ENCODE results near the gene ZNF543. TPM values are rescaled to one million over a fixed set of nuclear protein-coding genes. Genes with fewer than 3 reads are reported as not detected.

Gene ZNF543
- total RNA-seq = 3.1 and 10.0 TPM in 2 replicates

DNA sequence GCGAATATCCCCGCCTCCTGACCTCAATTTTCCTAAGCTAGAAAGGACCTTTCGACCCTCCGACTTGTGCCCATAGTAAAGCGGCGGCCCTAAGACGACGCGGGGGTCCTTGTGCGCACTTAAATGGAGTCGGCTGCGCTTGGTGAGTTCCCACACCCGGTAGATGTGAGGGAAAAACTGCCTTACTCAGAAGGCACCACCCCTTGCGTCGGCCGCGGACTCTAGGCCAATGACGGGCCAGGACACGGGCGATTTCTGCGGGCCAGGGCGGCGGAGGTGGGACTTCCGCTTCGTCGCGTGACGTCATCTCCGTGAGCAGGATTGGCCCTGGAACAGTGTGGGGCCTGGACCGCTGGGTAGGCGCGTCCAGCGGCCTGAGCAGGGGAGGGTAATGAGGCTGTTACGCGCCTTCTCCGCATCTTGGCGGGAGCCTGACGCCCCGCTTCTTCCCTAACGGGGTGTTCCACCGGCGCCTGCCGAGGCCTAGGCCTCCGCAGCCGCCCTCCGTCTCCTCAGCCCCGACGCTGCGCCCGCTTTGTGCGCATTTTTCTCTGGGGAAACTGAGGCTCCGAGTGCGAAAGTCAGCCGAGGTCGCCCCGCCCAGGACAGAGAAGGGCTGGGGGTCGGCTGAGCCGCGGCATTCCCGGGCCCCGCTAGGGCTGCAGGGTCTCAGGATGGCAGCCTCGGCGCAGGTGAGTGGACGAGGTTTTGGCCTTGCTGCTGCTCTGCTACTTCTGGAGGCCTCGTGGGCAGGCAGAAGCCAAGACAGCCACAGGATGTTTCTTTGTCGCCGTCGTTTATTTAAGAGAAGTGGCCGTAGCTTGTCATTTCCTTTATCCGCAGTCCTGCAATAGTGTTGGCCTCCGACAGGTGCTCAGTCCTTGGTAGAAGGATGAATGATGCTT is at the start of gene ZNF543:
TSS of gene ZNF543 (plus strand) at position 293 of the 905 bp plus-strand sequence. CDS start at position 675, 382 bp downstream.

DNA sequence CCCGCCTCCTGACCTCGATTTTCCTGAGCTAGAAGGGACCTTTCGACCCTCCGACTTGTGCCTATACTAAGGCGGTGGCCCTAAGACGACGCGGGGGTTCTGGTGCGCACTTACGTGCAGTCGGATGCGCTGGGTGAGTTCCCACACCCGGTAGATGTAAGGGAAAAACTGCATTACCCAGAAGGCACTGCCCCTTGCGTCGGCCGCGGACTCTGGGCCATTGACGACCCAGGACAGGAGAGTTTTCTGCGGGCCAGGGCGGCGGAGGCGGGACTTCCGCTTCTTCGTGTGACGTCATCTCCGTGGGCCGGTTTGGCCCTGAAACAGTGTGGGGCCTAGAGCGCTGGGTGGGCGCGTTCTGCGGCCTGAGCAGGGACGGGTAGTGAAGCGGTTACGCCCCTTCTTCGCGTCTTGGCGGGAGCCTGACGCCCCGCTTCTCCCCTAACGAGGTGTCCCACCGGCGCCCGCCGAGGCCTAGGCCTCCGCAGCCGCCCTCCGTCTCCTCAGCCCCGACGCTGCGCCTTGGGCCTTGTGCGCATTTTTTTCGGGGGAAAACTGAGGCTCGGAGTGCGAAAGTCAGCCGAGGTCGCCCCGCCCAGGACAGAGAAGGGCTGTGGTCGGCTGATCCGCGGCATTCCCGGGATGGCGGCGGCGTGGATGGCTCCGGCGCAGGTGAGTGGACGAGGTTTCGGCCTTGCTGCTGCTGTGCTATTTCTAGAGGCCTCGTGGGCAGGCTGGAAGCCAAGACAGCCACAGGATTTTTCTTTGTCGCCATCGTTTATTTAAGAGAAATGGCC is 39.9 kb upstream of the ZNF543 start, which contains the start of gene ZNF460:
TSS of gene ZNF460 (plus strand) at position 321 of the 797 bp plus-strand sequence. CDS start at position 643, 322 bp downstream.

DNA sequence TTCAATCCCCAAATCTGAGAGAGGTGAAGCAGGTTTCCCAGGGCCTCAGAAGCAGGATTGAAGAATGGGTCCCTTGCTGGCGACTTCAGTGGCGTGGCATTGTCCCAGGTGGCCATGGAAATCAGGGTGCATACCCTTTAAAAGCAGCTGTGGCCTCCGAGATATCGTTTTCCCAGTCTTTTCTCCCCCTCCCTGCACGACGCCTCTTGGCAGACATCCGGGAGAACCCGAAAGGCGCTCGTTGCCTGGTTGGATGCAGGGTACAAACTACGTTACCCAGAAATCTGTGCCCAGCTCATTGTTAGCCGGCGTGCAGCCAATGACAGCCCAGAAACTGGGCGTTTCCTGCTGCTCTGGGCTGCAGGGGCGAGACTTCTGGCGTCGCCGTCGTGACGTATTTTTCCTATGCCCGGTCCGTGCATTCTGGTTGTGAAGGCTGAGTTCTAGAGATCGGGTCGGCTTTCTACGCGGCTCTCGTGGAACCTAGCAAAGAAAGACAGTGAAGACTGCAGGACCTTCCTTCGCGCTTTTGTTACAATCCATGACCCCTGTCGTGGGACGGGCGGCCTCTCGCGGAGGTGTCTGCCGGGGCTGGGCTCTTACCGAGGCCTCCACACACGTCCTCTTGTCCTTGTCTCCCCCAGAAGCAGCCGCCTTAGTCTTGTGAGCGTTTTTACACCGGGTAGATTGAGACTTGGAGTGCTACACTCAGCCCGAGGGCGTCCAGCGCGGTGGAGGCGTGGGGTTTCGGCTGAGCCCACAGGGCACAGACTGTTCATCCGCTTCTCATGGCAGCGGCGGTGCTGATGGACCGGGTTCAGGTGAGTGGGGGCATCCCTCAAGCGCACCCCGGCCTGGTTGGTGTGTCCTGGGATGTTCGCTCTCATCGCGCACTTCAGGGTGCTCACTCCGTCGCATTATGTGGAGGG is 30.9 kb downstream of the ZNF543 start, which contains the start of gene ZNF304:
TSS of gene ZNF304 (plus strand) at position 395 of the 929 bp plus-strand sequence. CDS start at position 789, 394 bp downstream.

DNA sequence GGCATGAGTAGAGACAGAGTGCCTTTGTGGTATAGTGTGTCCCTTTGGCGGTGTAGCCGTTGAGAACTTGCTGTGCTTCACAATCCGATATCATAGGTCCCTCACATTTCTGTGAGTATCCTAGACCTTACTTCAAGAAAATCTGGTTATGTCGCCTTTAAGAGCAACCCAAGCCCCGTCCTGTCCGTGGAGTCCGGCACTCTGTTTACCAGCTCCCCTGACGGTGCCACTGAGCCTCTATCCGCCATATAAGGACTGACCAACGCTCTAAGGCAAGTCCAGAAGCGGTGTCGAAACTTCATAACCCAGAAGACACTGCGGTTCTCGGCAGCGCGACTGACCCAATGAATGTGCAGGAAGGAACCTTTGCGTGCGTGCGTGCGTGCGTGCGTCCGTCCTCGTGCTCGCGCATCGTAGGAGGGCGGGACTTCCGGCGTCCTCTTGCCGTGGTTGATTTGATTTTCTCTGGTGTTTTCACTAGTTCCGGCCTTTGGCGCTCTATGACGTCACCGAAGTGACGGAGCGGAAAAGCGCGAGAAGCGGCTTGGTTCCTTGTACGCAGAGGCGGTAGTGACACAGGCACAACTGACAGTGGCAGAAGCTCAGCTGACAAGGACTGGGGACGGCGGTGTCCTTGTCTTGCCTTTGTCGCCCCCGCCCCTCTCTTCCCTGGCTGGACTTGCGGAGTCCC is 42.9 kb downstream of the ZNF543 start, which contains the start of the genes TRAPPC2B and ZNF547:
TSS of gene TRAPPC2B (plus strand) at position 555 of the 691 bp plus-strand sequence. CDS start 1,283 bp downstream, outside the sequence.
TSS of gene ZNF547 (plus strand) at position 555 of the 691 bp plus-strand sequence. CDS start 5,005 bp downstream, outside the sequence.

Other genes starting within 250 kb of the ZNF543 start
- not detected in 2 replicates for gene USP29, start 200.5 kb upstream of the ZNF543 start, total RNA-seq
- gene ZIM3, start 175.3 kb upstream of the ZNF543 start, total RNA-seq = not detected in 2 replicates
- not detected in 2 replicates for gene DUXA, start 153.0 kb upstream of the ZNF543 start, total RNA-seq
- gene ZNF264, start 129.0 kb upstream of the ZNF543 start, total RNA-seq = 21.7 and 24.6 TPM in 2 replicates
- gene AURKC, start 89.4 kb upstream of the ZNF543 start, total RNA-seq = not detected in 2 replicates
- 8.7 and 13.0 TPM in 2 replicates for gene ZNF805, start 79.8 kb upstream of the ZNF543 start, total RNA-seq
- gene ZNF460, start 40.0 kb upstream of the ZNF543 start, total RNA-seq = 33.8 and 44.1 TPM in 2 replicates
- gene ZNF304, start 30.8 kb downstream of the ZNF543 start, total RNA-seq = 5.0 and 8.7 TPM in 2 replicates
- gene TRAPPC2B, start 43.1 kb downstream of the ZNF543 start, total RNA-seq = 6.3 and 12.5 TPM in 2 replicates
- 3.1 and 5.0 TPM in 2 replicates for gene ZNF547, start 43.1 kb downstream of the ZNF543 start, total RNA-seq
- 10.0 and 22.0 TPM in 2 replicates for gene ZNF548, start 69.4 kb downstream of the ZNF543 start, total RNA-seq
- 2.9 and 4.0 TPM in 2 replicates for gene ZNF17, start 90.7 kb downstream of the ZNF543 start, total RNA-seq
- gene ZNF749, start 114.9 kb downstream of the ZNF543 start, total RNA-seq = 2.9 and 5.0 TPM in 2 replicates
- 0.16 TPM in 1 of 2 replicates, not detected in the other for gene VN1R1, start 136.7 kb downstream of the ZNF543 start, total RNA-seq
- 13.4 and 18.8 TPM in 2 replicates for gene ZNF772, start 157.1 kb downstream of the ZNF543 start, total RNA-seq
- gene ZNF419, start 167.3 kb downstream of the ZNF543 start, total RNA-seq = 6.6 and 17.0 TPM in 2 replicates
- 15.4 and 21.5 TPM in 2 replicates for gene ZNF773, start 179.5 kb downstream of the ZNF543 start, total RNA-seq
- gene ZNF549, start 206.9 kb downstream of the ZNF543 start, total RNA-seq = 3.6 and 4.2 TPM in 2 replicates
- gene ZNF550, start 239.4 kb downstream of the ZNF543 start, total RNA-seq = 10.1 and 12.8 TPM in 2 replicates

Measured in cardiac atrium fibroblast (primary cell).